CD4-positive, alpha-beta T cell treated with Interleukin-21 for 1 hour (primary cell): ENCODE measurements around the gene TMEM165.
"Not testable (repeated sequence)": the region's sequence is repeated elsewhere in the genome, so short reads cannot be mapped to it uniquely, and the experiment has no call there.

ENCODE experiments used
- DNase-seq: peaks from one replicate; pipeline ENCODE4 v3.0.0-alpha.2; 2020

TMEM165 gene, protein sequence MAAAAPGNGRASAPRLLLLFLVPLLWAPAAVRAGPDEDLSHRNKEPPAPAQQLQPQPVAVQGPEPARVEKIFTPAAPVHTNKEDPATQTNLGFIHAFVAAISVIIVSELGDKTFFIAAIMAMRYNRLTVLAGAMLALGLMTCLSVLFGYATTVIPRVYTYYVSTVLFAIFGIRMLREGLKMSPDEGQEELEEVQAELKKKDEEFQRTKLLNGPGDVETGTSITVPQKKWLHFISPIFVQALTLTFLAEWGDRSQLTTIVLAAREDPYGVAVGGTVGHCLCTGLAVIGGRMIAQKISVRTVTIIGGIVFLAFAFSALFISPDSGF

DNA sequence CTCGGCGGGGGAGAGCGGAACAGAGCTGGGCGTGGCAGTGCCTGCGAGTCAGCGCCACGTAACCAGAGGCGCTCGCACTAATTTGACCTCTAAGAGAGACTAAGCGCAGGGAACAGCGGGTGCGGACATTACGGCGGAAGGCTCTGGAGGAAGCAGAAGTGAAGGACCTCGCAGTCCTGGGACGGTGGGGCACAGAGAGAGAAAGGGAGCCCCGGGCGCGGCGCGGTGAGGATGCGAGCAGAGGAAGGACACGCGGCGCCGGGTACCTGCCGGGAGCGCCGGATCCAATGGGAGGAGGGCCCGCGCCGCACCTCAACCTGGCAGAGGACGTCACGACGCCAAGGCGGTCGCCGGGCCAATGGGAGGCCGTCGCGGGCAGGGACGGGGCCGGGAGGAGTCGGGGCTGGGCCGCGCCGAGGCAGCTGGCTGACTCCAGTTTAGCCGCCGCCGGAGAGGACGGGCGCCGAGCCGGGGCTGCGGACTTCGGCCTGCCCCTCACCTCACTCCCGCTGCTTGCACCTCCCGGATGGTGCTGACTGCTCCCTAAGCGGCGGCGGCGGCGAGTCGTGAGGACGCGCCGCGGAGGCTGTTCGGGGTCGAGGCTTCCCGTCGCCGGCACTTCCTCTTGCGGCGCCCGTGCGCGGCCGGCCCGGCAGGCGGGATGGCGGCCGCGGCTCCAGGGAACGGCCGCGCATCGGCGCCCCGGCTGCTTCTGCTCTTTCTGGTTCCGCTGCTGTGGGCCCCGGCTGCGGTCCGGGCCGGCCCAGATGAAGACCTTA, at the start of gene TMEM165:
Gene TMEM165, plus strand, starts transcription at position 429 of the 779 bp plus-strand sequence. Its CDS starts 233 bp downstream, at position 662.
- peak; percentile 88 for DNase-seq

DNA sequence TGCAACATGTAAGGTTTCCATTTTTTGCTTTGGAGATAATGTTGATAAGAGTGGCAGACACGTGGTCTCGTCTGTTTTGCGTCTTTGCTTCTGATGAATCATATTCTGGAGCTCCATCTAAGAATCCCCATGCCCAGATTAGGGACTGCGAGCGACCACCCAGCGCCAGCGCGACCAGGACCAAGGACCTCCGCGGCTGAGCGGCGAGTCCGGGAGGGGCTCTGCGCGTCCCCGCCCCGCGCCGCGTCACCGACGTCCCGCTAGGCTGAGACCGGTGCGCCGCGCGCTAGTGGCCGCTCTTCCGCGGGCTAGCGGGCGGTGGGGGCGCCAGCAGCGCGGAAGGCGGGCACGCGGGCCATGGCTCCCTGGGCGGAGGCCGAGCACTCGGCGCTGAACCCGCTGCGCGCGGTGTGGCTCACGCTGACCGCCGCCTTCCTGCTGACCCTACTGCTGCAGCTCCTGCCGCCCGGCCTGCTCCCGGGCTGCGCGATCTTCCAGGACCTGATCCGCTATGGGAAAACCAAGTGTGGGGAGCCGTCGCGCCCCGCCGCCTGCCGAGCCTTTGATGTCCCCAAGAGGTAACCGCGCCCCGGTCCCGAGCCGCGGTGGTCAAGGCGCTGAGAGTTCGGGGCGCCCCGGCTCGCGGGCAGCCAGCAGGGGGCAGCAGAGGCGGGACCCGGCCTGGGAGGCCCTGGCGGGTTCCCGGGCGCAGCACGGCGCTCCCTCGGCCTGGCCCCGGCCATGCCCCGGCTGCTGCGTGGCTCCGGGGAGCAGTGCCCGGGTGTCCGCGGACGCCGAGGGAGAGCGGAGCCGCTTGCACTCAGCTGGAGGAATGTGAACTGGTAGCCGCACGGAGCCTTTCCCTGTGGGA, 49.5 kb upstream of the TMEM165 start, which contains the start of gene SRD5A3:
Gene SRD5A3, plus strand, starts transcription at position 263 of the 871 bp plus-strand sequence. Its CDS starts 95 bp downstream, at position 358.
- peak; percentile 81 for DNase-seq

DNA sequence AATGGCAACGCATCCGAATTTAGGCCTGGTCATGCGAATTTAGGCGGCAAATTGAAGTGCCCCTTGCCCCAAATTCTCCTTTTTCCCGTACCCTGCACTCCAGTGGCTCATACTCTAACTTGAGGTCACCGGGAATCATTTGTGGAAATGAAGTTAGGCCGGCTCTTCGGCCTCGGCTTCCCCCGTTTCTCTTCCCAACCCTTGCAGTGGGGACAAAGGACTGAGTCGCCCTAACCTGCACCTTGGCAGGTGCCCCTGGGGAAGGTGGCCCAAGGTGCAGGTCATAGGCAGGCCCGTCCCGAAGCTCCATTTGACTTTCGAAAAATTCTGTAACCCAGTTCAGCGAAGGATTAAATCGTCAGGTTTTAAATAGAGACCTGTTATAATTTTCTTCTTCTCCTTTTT, 48.9 kb upstream of the TMEM165 start:
- no peak for DNase-seq

DNA sequence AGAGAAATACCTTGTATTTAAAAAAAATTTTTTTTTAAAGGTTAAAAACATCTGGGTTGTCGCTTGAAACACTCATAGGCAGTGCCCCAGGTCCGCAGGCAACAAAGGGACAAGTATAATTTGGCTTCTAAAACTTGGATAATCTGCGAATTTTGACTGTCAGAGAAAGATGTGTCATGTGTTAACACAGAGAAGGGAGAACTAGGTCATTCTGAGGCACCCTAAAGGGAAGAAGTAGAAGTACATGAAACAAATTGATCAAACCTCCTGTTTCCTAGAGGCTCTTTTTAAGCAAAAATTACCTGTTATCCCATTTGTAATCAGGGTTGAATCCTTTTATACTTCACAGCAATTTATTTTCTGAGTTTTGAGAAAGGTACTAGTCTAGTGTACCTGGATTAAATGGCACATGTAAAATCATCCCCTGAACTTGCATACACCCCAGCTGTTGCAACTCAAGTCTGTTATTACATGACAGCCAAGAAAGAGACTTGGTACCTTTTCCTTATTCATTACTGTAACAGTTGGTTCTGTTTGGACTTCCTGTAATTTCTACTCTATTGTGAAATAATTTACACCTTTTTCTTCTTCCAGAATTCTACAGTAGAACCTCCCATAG, 48.0 kb upstream of the TMEM165 start:
- no peak for DNase-seq

DNA sequence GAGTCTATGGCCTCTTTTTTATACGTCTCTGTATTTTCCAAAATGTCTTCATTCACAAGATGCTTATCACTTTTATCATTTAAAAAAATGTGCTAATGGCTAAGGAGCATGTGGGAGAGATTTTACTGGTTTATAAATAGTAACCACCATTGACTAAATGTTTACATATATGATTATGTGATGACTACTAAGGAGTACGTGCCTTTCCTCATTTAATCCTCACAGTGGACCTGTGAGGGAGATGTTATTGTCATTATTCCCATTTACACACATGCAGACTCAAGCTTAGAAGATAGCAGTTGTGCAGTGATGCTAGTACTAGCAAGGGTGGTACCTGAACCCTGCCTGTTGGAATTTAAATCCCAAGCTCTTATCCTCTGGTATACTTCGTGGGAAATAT, 47.3 kb upstream of the TMEM165 start:
- DNase-seq, result no peak

DNA sequence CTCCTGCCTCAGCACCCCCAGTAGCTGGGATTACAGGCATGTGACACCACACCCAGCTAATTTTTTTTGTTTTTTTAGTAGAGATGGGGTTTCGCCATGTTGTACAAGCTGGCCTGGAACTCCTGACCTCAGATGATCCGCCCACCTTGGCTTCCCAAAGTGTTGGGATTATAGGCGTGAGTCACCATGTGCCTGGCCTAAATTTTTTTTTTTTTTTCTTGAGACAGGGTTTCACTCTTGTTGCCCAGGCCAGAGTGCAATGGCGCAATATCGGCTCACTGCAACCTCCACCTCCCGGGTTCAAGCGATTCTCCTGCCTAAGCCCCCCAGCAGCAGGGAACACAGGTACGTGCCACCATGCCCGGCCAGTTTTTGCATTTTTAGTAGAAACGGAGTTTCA, 44.9 kb upstream of the TMEM165 start:
- DNase-seq, result not testable (repeated sequence)

DNA sequence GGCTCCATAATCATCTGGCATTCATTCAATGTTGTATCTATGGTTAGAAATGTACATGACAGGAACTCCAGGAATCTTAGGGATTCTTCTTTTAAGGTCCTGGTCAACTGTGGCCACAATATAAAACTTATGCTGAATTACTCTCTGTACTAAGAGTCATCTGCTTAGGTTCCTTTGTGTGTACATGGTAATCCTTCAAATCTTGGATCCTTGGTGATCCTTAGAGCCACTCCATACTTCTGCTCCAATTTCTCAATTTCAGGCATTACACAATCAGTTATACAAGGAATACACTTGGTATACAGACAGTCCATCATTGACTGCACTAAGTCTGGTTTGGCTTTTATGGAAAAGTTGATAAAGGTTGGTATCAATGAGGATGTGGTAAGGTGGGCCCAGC, 43.9 kb upstream of the TMEM165 start:
- no peak for DNase-seq

DNA sequence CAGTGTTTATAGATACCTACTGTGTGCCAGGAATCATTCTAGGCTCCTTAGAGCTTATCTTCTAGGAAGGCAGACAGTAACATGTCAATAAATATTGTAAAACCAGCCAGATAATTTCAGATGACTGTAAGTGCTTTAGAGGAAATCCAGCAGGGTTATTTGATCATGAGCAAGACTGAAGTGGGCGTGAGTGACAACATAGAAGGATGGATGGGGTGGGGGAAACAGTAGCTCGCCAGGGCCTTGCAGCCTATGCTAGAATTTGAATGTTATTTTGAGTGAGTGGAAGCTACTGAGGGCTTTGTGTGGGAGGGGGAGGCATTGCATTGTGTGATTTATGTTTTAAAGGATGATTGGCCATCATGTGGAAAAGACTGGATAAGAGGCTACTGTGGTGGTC, 43.0 kb upstream of the TMEM165 start:
- no peak for DNase-seq

DNA sequence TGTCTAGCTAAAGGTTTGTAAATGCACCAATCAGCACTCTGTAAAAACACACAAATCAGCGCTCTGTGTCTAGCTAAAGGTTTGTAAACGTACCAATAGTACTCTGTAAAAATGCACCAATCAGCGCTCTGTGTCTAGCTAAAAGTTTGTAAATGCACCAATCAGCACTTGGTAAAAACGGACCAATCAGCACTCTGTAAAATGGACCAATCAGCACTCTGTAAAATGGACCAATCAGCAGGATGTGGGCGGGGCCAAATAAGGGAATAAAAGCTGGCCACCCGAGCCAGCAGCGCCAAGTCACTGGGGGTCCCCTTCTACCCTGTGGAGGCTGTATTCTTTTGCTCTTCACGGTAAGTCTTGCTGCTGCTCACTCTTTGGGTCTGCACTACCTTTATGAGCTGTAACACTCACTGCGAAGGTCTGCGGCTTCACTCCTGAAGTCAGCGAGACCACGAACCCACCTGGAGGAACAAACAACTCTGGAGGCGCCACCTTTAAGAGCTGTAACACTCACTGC, 42.5 kb upstream of the TMEM165 start:
- not testable (repeated sequence) for DNase-seq

DNA sequence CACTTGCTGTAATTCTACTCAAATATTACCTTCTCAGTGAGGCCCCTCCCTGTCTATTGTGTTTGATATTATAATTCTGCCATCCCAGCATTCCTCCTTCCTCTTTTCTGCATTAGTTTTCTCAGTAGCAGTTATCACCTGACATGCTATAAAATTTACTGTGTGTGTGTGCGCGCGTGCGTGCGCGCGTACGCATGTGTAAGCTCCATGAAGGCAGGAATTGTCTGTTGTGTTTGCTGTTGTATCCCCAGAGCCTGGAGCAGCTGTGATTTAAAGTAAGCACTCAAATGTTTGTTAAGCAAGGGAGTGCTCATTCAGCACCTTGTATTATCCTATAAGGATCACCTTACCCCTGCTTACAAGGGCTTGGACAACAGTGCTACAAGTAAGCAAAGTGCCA, 41.1 kb upstream of the TMEM165 start:
- DNase-seq, result no peak

DNA sequence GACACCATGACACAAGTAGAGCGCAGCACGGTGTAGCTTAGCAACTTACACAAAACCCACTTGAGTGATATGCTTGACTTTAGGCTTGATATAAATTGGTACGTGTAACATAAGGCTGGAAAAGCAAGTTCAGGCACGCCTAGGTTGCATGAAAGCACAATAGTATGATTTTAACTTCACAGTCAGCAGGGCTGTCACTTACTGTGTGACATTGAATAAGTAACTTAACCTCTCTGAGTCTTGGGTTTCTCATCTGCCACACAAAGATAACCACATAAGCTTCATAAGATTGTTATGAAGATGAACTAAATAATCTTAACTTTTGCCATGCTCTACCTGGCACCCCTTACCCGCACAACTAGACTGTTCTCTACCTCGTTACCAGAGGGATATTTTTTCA, 40.2 kb upstream of the TMEM165 start:
- DNase-seq, result no peak

DNA sequence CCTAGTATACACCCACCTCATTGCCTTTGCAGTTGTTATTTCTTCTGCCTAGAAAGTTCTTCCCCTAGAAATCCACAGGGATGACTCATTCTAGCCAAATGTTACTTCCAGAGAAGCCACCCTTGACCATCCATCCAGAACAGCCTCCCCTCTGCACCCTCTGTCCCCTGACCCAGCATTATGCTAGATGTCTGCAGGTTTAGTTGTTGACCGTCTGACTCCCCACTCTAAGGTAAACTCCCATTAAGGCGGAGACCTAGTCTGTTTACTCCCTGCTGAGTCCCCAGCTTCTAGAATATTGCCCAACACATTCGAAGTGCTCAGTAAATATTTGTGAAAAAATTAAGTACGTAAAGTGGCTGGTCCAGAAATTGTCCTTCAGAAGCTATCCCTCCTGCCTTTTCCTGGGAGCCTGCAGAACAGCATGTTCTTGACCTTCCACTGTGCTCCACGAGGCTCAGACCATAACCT, 38.7 kb upstream of the TMEM165 start:
- no peak for DNase-seq

DNA sequence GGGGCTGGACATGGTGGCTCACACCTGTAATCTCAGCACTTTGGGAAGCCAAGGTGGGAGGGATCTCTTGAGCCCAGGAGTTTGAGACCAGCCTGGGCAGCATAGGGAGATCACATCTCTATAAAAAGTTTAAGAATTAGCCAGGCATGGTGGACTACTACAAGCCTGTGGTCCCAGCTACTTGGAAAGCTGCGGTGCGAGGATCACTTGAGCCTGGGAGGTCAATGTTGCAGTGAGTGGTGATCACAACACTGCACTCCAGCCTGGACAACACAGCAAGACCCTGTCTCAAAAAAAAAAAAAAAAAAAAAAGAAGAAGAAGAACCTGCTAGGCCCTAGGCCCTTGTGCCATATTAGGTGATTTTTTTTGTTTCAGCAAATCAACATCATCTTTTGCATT, 37.5 kb upstream of the TMEM165 start:
- DNase-seq, result no peak

DNA sequence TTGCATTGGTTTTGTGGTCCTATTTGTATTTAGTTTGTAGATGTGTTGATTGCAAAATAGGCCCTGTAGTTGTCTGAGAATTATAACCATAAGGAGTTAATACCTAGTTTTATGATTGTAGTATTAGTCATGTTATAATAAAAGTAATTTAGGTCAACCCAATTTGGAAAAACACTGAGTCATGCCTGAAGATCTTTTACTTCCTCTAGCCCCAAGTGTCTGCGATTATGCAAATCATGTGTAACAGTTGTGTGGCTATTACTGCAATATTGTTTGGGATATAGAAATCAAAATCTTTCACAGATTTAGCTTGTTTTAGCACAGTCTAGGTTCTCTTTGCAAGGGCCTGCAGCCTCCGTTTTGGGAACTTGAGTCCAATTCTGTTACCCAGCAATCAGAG, 37.1 kb upstream of the TMEM165 start:
- no peak for DNase-seq

DNA sequence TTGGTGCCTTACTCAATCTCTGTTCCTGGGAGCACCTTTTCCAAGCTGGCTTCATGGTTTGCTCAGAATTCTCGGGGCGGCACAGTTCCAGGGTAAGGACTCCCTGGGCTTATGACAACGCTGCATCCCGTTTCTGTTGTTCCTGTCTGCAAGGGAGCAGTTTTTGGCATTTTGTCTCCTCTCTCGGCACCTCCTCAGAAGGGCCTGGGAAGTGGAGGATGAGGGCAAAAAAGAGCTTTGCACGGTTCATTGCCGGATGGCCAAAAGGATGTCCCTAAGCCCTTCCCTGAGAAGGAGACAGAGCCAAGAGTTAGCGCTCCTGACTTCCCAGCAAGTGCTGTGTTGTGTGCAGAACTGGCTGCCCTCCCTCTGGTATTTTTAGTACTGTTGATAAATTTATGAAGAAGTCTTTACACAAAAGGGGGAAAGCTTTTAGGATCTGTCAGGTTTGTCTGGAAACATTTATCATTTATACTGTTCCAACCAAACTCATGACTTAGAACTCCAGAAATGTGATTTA, 36.3 kb upstream of the TMEM165 start:
- no peak for DNase-seq

DNA sequence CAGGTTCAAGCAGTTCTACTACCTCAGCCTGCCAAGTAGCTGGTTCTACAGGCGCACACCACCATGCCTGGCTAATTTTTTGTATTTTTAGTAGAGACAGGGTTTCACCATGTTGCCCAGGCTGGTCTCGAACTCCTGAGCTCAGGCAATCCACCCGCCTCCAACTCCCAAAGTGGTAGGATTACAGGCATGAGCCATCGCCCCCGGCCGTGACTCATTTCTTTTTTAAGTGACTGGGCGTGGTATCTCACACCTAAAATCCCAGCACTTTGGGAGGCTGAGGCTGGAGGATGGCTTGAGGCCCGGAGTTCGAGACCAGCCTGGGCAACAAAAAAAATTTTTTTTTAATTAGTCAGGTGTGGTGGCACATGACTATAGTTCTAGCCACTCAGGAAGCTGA, 32.8 kb upstream of the TMEM165 start:
- DNase-seq, result not testable (repeated sequence)

DNA sequence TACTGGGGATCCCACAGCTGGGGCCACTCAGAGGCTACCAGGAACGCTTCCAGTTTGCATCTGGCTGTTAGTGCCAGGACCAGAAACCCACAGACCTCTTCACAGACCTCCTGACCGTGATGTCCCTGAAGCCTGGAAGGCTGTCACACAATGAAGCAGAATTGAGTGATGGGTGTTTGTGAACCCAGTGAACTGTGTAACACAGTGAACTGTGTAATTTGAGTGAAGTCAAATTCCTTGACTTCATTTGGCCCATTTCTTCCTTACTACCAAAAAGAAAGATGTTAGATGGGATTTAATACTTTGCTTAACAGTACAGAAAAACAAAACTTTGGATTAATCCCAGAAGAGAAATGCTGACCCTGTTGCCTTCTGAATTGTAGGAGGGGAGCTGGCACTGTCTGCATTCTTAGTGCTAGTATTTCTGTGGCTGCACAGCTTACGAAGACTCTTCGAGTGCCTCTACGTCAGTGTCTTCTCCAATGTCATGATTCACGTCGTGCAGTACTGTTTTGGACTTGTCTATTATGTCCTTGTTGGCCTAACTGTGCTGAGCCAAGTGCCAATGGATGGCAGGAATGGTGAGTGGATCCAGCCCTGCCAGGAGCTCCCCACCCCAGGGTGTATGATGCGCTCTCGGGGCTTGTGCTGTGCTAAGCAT, 31.9 kb upstream of the TMEM165 start:
- DNase-seq, result no peak

DNA sequence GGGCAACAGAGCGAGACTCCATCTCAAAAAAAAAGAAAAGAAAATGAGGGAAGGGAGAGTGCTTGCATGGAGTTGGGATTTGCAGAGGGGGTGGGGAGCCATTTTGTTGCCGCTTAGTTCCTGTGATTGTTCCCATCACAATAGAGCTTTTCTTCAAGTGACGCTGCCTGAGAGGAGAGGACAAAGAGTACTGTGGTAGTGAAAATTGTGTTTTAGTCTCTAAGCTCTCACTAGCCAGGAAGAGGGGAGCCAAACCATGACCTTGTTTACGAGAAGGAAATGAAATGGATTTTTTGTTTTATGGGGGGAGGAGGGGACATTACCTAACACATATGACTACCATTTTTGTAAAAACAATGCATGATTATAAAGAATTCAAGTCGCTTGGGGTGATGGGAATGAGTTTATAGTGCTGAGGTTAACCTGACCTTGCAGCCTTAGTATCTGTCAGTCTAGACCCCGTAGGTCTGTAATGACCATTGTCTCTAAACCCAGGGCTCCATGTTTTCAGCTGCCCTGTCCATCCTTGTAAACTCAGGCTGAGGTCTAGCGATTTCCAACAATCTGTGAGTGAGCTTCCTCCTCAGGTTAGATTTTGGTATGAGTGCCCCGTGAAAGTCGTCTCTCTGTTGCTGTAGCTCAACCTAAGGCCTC, 30.9 kb upstream of the TMEM165 start:
- DNase-seq, result no peak

DNA sequence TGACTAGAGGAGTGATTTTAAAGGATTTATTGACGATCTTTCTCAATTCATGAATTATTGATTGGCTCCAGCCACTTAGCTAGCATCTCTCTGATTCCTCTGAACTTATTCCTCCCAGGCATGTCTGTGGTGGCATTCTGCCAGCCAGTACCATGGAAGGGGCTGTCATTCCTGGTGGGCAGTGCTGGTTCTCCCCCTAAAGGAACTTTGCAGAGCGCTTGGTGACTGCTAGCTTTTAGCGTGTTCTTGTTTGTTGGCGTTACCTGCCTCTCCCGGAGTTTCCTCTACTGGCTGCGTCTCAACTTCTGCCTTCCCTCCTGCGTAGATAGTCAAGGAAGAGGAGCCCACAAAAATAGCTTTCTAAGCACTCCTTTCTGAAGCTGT, 30.4 kb upstream of the TMEM165 start:
- no peak for DNase-seq

DNA sequence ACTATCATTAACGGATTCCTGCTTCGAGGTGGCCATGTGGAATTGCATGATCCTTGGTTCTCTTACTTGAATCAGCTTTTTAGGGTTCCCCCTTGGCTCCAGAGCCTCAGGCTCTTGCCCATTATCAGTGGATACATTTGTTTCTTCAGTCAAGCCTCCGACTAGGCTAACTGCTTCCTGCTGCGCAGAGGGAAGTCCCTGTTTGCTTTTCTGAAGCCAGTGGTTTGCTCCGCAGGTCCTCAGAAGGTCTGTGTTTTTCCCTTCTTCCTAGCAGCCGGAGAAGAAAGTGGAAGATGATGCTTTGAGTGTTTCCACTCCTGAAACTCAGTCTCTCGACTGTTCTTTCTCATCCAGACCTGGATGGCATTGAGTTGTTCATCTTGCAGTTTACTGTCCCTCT, 29.1 kb upstream of the TMEM165 start:
- no peak for DNase-seq

DNA sequence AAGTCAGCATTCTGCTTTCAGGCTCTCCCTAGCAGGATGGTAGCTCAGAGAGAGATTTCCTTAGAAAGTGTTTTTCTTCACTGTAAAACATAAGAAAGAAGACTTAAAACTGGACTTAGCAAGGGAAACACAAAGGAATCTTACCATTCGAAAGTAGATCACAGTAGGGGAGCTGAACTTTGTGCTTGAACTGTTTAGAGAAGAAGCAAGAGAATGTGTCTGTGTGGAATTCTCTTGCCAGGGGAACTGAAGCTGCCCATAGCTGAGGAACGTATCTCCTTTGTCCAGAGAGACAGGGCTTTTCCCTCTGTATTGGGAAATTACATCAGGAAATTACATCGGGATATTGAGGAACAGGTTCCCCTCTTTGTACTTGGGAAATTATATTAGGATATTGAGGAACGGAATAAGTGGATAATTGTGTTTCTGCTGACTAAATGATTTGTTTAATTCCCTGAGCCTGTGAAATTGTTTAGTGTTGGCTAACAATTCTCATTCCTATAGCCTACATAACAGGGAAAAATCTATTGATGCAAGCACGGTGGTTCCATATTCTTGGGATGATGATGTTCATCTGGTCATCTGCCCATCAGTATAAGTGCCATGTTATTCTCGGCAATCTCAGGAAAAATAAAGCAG, 28.6 kb upstream of the TMEM165 start:
- DNase-seq, result no peak
